Osteocyte (in vitro differentiated cells): ENCODE results near the gene PCK1. TPM values are rescaled to one million over a fixed set of nuclear protein-coding genes. Genes with fewer than 3 reads are reported as not detected.

Source experiments
- DNase-seq: peaks from one replicate; pipeline ENCODE4 v3.0.0; 2021; ENCODE audit warnings: mixed read lengths; ENCODE audit not compliant: unreplicated experiment; ENCODE audit errors: extremely low spot score
- H3K27ac Mint-ChIP-seq: one replicate; pipeline ENCODE4 v1.8.0; 2021; ENCODE audit warnings: mild to moderate bottlenecking, mixed read lengths; ENCODE audit not compliant: unreplicated experiment
- H3K27me3 Mint-ChIP-seq: one replicate; pipeline ENCODE4 v1.8.0; 2021; ENCODE audit warnings: mixed read lengths; ENCODE audit not compliant: unreplicated experiment
- H3K36me3 Mint-ChIP-seq: one replicate; pipeline ENCODE4 v1.8.0; 2021; ENCODE audit warnings: mixed read lengths; ENCODE audit not compliant: unreplicated experiment
- H3K4me1 Mint-ChIP-seq: one replicate; pipeline ENCODE4 v1.8.0; 2021; ENCODE audit warnings: mixed read lengths; ENCODE audit not compliant: unreplicated experiment
- H3K4me3 Mint-ChIP-seq: one replicate; pipeline ENCODE4 v1.8.0; 2021; ENCODE audit warnings: mild to moderate bottlenecking, moderate library complexity, mixed read lengths; ENCODE audit not compliant: unreplicated experiment
- H3K9me3 Mint-ChIP-seq: one replicate; pipeline ENCODE4 v1.8.0; 2021; ENCODE audit warnings: mixed read lengths; ENCODE audit not compliant: unreplicated experiment
- CTCF ChIP-seq: fragments of 200-600 bp; sonication (generic); IDR thresholded peaks from 2 replicates; pipeline ENCODE4 v1.5.0; 2021; ENCODE audit warnings: antibody characterized with exemption, mild to moderate bottlenecking, moderate library complexity
- total RNA-seq: library from RNA; stranded (reverse); gene quantifications from 2 replicates; pipeline ENCODE4 v1.2.1, GENCODE V29; 2021

PCK1 gene
- total RNA-seq, 1 donor from 2014 or later, result not detected

DNA sequence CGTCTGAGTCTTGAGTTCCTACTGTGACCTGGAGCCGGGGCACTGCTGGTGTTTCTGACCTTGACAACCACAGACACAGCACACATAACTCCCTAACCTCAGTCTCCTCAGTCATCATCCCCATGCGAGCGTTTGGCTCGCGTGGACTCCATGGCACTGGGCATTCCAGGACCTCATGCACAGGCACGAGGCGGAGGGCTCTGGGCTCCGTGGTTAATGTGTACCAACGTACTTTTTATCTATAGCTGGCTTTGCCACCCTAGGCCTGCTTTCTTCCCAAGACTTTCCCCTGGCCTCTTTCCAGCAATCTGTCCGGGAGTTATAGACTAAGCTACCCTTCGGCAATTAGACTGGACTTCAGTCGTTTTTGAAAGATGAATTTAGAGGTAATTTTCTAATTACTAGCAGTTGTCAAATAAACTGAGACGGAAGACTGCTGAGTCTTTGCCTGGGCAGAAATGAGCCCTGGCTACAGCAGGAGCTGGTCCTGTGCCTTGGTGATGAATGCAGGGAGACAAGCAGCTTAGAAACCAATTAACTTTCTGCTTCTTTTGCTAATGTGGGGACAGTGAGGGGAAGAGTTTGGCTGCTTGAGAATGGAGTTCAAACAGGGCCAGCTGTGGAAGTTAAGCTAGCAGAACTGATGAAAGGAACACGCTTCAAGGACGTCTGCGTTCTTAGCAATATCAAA is 19.9 kb upstream of the PCK1 start:
- DNase-seq, result no peak
- peaks cover 53% of the 10 kb centered on the region for H3K27me3 Mint-ChIP-seq
- H3K4me3 Mint-ChIP-seq, result no peak overlapping the region
- TF ChIP-seq CTCF, result no peak
- peaks cover 4% of the 10 kb centered on the region for H3K9me3 Mint-ChIP-seq
- no peaks in the 10 kb centered on the region for H3K36me3 Mint-ChIP-seq
- H3K4me1 Mint-ChIP-seq, result no peaks in the 10 kb centered on the region
- no peak overlapping the region for H3K27ac Mint-ChIP-seq

GRCh38 chr20:57543754-57544153 is 17.2 kb upstream of the PCK1 start:
- H3K36me3 Mint-ChIP-seq, result no peaks in the 10 kb centered on the region
- H3K27me3 Mint-ChIP-seq, result peaks cover 42% of the 10 kb centered on the region
- no peak overlapping the region for H3K4me3 Mint-ChIP-seq
- no peaks in the 10 kb centered on the region for H3K4me1 Mint-ChIP-seq
- no peak for TF ChIP-seq CTCF
- peaks cover 4% of the 10 kb centered on the region for H3K9me3 Mint-ChIP-seq
- no peak for DNase-seq
- no peak overlapping the region for H3K27ac Mint-ChIP-seq

GRCh38 chr20:57544838-57545564 is 15.9 kb upstream of the PCK1 start:
- no peaks in the 10 kb centered on the region for H3K9me3 Mint-ChIP-seq
- no peak overlapping the region for H3K27ac Mint-ChIP-seq
- TF ChIP-seq CTCF, result no peak
- H3K4me3 Mint-ChIP-seq, result no peak overlapping the region
- H3K36me3 Mint-ChIP-seq, result no peaks in the 10 kb centered on the region
- no peak for DNase-seq
- peaks cover 41% of the 10 kb centered on the region for H3K27me3 Mint-ChIP-seq
- H3K4me1 Mint-ChIP-seq, result no peaks in the 10 kb centered on the region

- DNase-seq, result no peak
- no peak overlapping the region for H3K4me3 Mint-ChIP-seq
- no peak overlapping the region for H3K27ac Mint-ChIP-seq
- H3K27me3 Mint-ChIP-seq, result peaks cover 41% of the 10 kb centered on the region
- TF ChIP-seq CTCF, result no peak
- no peaks in the 10 kb centered on the region for H3K4me1 Mint-ChIP-seq
- H3K36me3 Mint-ChIP-seq, result no peaks in the 10 kb centered on the region
- H3K9me3 Mint-ChIP-seq, result no peaks in the 10 kb centered on the region
Measured at GRCh38 chr20:57545927-57546662, 14.8 kb upstream of the PCK1 start.
